ENCODE data around the gene NPR2.

DNA sequence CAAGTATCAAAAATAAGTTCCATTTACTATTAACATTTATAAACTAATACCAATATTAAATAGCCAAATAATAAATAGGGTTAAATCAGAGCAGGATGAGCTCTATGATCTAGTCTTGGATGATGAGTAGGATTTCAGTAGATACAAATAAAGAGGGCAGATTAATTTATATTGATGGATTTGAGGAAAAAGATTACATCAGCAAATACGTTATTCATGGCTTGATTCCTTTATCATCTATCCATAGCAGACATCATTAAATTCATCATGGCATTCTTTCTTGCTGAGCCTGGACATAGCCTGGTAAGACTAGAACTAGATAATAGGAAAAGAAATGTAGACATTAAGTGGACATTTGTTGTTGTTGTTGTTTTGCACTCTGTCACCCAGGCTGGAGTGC, 23.9 kb upstream of the NPR2 start:
- no peak for TF ChIP-seq POLR2A (IDR thresholded peaks at IDR 0.05; ENCODE audit: low read length)
- no peak for TF ChIP-seq GATA1 (IDR thresholded peaks at IDR 0.05; ENCODE audit: low read depth, low read length)

Measured in erythroblast (primary cell).